ENCODE measurements around the gene LOC128125822.

GRCh38 chr6:63598049-63599036 lies 26.1 kb downstream of the LOC128125822 start:
- peak; percentile 89 for TF ChIP-seq CTCF (conservative IDR thresholded peaks at IDR 0.05)
- TF ChIP-seq EZH2 (IDR thresholded peaks at IDR 0.05; ENCODE audit: low read depth), result no peak
